Omental fat pad (tissue), 4 donors: ENCODE data around the gene POPDC2. TPM values are rescaled to one million over a fixed set of nuclear protein-coding genes. Genes with fewer than 3 reads are reported as not detected.
"Not testable (repeated sequence)": the region's sequence is repeated elsewhere in the genome, so short reads cannot be mapped to it uniquely, and the experiment has no call there.

ENCODE experiments used
- ATAC-seq: fragments of 150-250 bp; one replicate; pipeline ENCODE4 v1.9.1; 2016; ENCODE audit warnings: mild to moderate bottlenecking, moderate library complexity; ENCODE audit not compliant: low FRiP score
- DNase-seq: peaks from one replicate; pipeline ENCODE4 v3.0.0-alpha.2; 2019; ENCODE audit warnings: low spot score
- total RNA-seq, 4 donors: library from RNA; depleted of rRNA; stranded (reverse); fragments of >200 nt; gene quantifications; one replicate each; pipeline ENCODE4 v1.1.0, GENCODE V29; 2016
- TF ChIP-seq, protein P1 (sequence below), 3 donors: fragments of 450-650 bp; IDR thresholded peaks; one replicate each; pipeline ENCODE4 v1.5.1; 2016 to 2017; ENCODE audit warnings: antibody characterized with exemption in 3 of 3, mild to moderate bottlenecking in 3 of 3, moderate library complexity in 2 of 3

POPDC2 gene
- total RNA-seq, 4 donors from 2014 or later: 1.3 to 7.1 (median 1.9) TPM

- ATAC-seq (no peak), DNase-seq (no peak)
- TF ChIP-seq, protein P1, sequence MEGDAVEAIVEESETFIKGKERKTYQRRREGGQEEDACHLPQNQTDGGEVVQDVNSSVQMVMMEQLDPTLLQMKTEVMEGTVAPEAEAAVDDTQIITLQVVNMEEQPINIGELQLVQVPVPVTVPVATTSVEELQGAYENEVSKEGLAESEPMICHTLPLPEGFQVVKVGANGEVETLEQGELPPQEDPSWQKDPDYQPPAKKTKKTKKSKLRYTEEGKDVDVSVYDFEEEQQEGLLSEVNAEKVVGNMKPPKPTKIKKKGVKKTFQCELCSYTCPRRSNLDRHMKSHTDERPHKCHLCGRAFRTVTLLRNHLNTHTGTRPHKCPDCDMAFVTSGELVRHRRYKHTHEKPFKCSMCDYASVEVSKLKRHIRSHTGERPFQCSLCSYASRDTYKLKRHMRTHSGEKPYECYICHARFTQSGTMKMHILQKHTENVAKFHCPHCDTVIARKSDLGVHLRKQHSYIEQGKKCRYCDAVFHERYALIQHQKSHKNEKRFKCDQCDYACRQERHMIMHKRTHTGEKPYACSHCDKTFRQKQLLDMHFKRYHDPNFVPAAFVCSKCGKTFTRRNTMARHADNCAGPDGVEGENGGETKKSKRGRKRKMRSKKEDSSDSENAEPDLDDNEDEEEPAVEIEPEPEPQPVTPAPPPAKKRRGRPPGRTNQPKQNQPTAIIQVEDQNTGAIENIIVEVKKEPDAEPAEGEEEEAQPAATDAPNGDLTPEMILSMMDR (IDR thresholded peaks at IDR 0.05): no peak
Measured at GRCh38 chr3:119600732-119601131, 59.7 kb downstream of the POPDC2 start.

DNA sequence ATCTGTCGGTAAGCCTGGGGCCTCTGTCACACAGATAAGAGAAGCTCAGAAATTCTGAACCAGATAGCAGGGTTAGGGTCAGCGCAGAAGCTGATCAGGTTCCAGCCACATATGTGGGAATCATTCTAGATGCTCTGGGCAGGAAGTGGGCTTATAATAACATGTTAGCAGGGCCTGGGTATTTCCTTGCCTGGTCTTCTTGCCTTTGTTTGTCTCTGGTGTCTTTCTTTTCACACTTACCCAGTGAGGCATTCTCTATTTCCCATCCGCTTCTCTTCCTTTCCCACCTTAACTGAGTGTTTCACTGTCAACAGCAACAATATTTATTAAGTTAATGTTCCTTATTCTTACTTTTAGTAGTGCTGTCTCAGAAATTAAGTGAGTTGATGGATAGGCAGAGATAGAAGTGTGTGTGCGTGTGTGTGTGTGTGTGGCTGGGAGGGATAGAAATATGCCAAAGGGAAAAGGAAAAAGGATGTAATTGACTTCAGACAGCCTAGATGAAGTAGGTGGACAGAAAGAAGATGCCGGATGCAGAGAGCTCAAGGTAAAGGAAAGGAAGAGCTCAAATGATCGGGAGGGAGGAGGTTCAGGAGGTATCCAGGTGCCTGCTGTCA lies 60.7 kb downstream of the POPDC2 start:
- TF ChIP-seq, protein P1 (IDR thresholded peaks at IDR 0.05): no peak
- ATAC-seq: no peak
- no peak for DNase-seq

DNA sequence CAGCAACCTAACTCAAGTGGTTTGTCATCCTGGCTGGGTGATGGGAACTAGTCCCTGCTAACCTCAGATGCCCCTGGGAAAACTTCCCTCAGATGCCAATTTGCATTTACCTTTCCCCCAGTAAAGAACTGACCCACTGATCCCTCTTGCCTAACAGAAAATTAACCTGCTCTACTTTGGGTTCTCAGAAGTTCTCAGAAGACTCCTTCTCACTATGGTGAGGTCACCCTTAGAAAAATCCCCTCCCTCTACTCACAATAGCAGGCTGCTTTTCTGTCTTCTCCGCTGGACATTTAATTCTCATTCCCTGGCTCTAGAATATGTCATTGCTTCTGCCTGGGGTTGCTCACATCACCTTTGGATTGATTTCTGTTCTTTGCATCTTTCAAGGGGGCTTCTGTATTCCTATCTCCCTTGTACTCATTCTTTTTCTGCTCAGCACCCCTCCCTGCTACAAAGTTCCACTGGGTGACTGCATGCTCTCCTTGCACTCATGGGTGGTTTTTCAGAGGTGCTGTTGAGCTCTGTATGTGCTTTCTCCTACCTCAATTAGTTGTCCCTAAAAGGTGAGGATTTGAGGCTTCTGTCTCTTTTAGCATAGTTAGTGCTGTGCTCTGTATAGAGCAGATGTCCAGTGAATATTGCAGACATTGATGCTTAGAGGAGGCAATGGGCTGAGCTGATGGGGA lies 61.8 kb downstream of the POPDC2 start:
- ATAC-seq: no peak

DNA sequence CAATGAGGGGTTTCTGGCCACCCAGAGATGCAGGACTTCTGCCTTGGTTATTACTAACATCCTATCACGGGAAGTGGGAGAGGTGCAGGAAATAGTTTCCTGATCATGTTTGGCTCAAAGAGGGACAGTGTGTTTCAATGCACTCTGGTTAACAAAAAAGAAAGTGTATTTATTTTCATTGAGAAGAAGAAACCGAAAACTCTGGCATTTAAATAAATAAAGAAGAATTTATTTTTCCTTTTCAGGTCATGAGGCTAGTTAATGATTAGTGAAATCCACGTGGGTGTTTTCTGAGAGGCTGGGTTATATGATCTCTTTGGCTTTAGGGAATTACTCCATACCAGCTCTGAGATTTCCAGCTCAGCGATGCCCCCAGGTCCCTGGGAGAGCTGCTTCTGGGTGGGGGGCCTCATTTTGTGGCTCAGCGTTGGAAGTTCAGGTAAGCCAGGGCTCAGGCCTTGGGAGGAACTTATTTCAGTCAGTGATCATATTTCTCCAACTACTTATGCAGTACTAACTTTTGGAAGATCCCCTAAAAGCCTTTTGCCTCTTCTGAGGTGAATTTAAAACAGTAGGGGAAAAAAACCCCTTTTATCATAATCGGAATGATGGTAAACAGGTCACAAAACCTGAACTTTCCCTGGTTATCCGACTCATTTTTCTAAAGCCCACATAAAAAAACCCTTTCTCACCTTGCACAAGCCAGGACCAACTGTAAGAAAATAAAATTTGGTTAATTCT lies 62.7 kb downstream of the POPDC2 start, which contains the start of gene PLA1A:
Gene PLA1A, plus strand, starts transcription at position 338 of the 741 bp plus-strand sequence. Its CDS starts 29 bp downstream, at position 367.
- TF ChIP-seq, protein P1 (IDR thresholded peaks at IDR 0.05): no peak
- DNase-seq (no peak), ATAC-seq (no peak)

More for the DNA sequence above, 61.8 kb downstream of the POPDC2 start:
- no peak for DNase-seq
- TF ChIP-seq, protein P1 (IDR thresholded peaks at IDR 0.05): no peak

DNA sequence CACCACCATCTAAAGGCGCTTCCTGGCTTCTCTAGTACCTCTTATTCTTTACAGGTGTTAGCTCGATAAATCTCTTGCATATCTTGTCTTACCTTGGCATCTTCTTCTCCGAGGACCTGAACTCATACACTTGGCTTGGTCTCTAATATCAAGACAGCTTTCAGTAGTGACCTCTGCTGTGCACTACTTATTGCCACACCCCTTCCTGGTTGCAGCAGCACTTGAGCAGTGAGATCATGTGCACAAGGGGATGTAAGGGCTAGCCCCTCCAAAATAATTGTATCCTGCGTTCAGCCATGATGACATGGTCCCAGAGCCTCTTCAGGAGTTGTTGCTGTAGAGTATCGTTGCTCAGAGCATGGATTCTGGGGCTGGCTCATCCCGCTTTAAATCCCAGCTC lies 64.0 kb downstream of the POPDC2 start:
- no peak for ATAC-seq
- TF ChIP-seq, protein P1 (IDR thresholded peaks at IDR 0.05): no peak

DNA sequence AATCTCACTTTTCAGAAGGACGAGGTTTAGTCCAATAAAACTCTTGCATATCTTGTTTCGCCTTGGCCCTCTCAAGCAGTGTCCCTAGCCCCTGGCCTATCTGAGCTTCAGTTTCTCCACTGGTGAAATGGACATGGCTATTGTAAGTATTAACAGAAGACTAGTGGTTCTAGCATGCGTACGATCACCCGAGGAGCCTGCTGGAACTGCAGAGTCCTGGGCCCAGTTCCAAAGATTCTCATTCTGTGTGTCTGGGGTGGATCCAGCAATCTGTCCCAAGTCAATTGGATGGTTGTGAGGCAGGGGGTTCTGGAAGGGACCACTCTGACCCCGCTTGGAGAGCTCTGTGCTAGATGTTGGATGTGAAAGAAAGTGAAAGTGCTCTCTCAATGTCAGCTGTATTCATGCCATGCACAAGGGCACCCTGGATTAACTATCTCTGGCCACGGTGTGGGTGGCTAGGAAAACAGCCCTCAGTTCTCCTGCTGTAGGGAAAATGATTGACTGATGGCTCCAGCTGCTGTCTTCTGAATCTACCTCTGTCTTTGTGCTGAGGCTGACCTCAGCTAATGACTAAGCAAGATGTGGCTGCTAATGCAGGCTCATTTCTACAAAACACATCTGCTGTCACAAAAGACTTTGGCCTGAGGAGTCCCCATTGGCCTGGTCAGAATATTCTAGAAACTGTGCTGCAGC lies 64.6 kb downstream of the POPDC2 start:
- TF ChIP-seq, protein P1 (IDR thresholded peaks at IDR 0.05): no peak
- no peak for ATAC-seq
- DNase-seq: no peak

More for the DNA sequence above, 64.0 kb downstream of the POPDC2 start:
- no peak for DNase-seq

DNA sequence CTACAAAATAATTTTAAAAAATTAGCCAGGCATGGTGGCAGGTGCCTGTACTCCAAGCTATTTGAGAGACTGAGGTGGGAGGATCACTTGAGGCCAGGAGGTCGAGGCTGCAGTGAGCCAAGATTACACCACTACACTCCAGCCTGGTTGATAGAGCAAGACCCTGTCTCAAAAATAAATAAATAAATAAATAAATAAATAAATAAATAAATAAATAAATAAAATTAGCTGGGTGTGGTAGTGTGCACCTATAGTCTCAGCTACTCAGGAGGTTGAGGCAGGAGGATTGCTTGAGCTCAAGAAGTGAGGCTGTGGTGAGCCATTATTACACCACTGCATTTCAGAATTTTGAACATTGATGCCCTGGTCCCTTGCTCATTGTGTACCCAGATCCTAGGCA lies 65.5 kb downstream of the POPDC2 start:
- not testable (repeated sequence) for DNase-seq, ATAC-seq
